HTR-8/SVneo (cell line): ENCODE measurements around the gene IMP3.

Source experiments
- DNase-seq: peaks from one replicate; pipeline ENCODE4 v3.0.0; 2011; ENCODE audit warnings: low spot score, mixed read lengths; ENCODE audit not compliant: insufficient read length
- FAIRE-seq: peaks from 2 replicates; lab custom pipeline; 2011; peaks lifted over from hg19 to GRCh38; lab: Jason Lieb, UNC

IMP3 gene

GRCh38 chr15:75653347-75653913 lies 13.4 kb upstream of the IMP3 start:
- no peak for FAIRE-seq
- DNase-seq: no peak

DNA sequence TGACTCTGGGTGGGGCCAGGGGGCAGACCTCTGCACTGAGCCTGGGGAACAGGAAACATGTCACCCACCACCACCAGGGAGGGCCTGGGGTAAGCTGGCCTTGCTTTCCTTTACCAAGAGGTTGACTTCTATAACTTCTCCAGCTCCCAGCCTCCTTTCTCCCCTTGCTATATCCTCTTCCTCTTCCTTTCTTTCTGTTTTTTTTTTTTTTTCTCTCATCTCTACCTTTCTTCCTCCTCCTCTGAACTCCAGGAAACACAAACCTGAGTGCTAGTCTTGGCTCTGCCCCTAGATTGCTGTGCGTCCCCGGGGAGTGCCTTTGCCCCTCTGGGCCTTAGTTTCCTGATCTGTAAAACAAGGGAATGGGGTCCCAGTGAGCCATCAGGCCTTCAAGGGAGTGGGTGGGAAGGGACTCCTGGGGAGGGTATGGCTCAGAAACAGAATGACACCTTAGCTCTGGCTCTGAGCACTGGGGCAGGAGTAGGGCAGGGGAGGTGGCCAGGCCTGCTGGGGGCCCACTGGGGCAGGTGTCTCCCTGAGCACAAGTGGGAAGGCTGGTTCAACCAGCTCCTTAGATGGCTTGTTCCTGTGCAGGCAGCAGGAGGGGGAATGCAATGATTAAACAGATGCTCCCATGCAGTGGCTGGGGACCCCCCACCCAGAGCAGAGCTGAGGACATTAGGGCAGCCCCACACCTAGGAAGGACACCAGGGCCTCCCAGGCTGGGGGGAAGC lies 12.0 kb upstream of the IMP3 start:
- no peak for FAIRE-seq

DNA sequence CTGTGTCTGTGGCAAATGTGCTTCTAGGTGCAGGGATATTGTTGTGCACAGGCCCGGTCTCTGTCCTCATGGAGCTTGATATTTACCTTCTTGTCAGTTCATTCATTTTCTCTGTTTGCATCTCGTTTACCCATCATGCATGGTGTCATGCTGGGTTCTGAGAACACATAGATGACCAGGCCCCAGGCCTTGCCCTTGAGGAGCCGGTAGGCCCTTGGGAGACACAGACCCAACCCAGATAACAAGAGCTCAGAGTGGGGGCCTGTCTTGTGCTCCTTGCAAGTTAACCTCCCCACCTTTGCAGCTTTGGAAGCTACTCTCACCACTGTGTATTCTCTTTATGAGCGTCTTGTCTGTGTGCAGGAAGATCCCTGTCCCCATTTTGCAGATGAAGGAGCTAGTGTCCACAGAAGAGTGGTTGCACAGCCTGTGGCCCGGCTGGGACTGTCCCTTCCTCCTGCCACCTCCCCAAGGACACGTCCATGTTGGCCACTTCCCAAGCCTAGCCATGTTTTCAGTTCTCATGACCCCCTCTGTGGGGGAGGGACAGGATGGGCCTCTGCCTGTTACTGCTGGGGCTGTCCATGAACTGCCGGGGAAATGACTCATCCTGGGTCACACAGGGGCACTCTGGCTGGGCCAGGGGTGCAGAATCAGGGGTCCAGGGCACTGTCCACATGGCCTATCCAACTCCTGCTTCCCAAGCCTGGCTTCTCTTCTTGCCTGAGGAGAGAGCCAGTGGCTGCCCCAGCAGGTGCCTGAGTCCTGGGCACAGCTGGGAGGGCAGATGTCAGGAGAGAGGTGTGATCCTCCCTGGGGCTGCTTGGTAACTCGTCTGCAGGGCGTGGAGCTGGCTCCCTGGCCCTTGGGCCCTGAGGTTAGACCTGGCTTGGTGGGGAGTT lies 11.1 kb upstream of the IMP3 start:
- DNase-seq (no peak), FAIRE-seq (no peak)

More for the DNA sequence above, 12.0 kb upstream of the IMP3 start:
- DNase-seq: no peak

DNA sequence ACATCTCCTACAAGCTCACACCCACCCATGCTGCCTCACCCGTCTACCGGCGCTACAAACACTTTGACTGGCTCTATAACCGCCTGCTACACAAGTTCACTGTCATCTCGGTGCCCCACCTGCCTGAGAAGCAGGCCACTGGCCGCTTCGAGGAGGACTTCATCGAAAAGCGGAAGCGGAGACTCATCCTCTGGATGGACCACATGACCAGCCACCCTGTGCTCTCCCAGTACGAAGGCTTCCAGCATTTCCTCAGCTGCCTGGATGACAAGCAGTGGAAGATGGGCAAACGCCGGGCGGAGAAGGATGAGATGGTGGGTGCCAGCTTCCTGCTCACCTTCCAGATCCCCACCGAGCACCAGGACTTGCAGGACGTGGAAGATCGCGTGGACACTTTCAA lies 9.8 kb upstream of the IMP3 start:
- FAIRE-seq (no peak), DNase-seq (no peak)

DNA sequence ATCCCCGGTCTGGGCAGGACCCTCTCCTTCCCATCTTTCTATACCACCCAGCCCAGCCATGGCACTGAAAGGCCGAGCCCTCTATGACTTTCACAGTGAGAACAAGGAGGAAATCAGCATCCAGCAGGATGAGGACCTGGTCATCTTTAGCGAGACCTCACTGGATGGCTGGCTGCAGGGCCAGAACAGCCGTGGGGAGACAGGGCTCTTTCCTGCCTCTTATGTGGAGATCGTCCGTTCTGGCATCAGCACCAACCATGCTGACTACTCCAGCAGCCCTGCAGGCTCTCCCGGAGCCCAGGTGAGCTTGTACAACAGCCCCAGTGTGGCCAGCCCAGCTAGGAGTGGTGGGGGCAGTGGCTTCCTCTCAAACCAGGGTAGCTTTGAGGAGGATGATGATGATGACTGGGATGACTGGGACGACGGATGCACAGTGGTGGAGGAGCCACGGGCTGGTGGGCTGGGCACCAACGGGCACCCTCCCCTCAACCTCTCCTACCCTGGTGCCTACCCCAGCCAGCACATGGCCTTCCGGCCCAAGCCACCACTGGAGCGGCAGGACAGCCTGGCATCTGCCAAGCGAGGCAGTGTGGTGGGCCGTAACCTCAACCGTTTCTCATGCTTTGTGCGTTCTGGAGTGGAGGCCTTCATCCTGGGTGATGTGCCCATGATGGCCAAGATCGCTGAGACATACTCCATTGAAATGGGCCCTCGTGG lies 9.2 kb upstream of the IMP3 start:
- DNase-seq (no peak), FAIRE-seq (no peak)

- FAIRE-seq (no peak), DNase-seq (no peak)
Observed at GRCh38 chr15:75648156-75649000, 8.4 kb upstream of the IMP3 start.

DNA sequence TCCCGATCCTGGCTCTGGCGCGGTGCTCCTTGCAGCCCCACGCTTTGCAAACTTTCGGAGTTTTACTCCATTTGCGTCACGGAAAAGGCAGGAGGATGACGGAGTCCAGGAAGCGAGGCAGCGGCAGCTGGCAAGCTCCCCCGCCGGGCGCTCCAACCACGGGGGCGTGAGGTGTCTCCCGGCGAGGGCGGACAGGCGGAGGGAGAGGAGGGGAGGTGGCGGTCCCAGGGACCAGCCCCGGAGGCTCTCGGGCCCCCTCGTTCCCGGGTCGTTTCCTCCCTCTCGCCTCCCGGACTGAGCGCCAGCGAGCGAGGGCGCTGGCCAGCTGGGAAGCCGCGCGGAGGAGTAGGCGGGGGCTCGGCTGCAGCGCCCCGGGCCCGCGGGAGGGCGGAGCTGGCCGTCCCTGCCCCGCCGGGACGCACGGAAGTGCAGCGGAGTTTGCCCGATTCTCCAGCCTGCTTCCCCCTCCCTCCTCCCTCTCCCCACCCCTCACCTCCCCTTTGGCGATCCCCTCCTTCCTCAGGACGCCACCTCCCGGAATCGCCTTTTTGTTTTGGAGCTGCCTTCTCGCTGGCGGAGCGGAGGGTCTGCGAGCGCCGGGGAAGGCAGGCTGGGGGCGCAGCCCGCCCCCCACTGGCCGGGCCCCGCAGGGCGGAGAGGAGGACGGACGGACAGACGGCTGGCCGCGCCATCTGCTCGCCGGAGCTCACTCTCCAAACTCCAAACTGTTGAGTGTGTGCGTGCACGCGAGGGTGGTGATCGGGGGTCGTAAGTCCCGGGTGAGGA lies 7.5 kb upstream of the IMP3 start, which contains the start of gene SNX33:
TSS of gene SNX33 (plus strand) at position 543 of the 786 bp plus-strand sequence. CDS start 1,191 bp downstream, outside the sequence.
- FAIRE-seq: peak; percentile 77
- peak; percentile 66 for DNase-seq

DNA sequence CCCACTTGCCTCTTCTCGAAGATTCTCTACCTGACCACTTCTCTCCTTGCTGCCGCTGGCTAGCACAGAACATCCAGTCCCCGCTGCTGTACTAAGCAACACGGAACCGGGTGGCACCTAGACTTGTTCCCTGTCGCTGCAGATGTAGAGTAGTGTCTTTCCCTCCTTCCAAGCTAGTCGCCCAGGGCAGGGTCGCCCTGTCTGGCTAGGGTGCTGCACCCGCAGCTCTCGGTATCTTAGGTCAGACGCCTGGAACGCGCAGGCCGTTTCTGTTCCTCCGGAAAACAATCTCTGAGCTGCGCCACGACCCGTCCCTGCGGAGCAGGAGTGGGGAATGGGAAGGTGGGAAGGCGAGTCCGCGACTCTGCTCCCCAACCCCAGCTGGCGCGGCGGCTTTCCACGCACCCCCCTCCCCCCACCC lies 6.9 kb upstream of the IMP3 start:
- no peak for DNase-seq
- no peak for FAIRE-seq

GRCh38 chr15:75646112-75646943 lies 6.3 kb upstream of the IMP3 start:
- DNase-seq (no peak), FAIRE-seq (no peak)

DNA sequence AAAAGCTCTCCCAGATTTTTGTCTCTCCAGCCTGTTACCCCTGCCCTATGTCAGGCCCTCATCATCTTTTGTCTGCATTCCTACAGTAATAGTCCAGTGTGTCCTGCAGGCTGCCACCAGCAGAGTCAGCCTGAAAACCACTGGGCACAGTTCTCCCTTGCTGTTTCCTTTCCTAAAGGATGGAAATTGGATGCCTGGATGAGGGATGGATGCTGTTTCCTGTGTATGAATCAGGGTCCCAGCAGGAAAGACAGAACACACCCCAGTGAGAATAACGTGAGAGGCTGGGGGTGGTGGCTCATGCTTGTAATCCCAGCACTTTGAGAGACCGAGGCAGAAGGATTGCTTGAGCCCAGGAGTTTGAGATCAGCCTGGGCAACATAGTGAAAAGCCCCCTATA lies 4.4 kb upstream of the IMP3 start:
- no peak for FAIRE-seq

DNA sequence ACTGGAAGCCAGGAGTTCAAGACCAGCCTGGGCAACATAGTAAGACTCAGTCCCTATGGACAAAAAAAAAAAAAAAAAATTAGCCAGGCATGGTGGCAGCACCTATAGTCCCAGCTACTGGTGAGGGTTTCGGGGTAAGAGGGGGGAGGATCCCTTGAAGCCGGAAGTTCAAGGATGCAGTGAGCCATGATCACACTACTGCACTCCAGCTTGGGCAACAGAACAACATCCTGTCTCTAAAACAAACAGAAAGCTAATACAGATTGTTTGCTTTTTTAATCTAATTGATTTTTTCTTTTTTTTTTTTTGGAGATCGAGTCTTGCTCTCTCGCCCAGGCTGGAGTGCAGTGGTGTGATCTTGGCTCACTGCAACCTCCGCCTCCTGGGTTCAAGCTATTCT lies 1.6 kb upstream of the IMP3 start:
- no peak for FAIRE-seq
- no peak for DNase-seq

More for the DNA sequence above, 4.4 kb upstream of the IMP3 start:
- no peak for DNase-seq

GRCh38 chr15:75641179-75641503 lies 1.1 kb upstream of the IMP3 start:
- FAIRE-seq: no peak
- DNase-seq: no peak

GRCh38 chr15:75640483-75641178 lies 607 bp upstream of the IMP3 start:
- no peak for DNase-seq

GRCh38 chr15:75639191-75639708 lies 774 bp downstream of the IMP3 start:
- DNase-seq: no peak
- FAIRE-seq: no peak

More at GRCh38 chr15:75640483-75641178, 607 bp upstream of the IMP3 start:
- no peak for FAIRE-seq

GRCh38 chr15:75637245-75638009 lies 2.6 kb downstream of the IMP3 start:
- DNase-seq (no peak), FAIRE-seq (no peak)

GRCh38 chr15:75636026-75636425 lies 4.0 kb downstream of the IMP3 start:
- no peak for FAIRE-seq
- no peak for DNase-seq
